ENCODE measurements around the gene CCDC146.
"Not testable (repeated sequence)": the region's sequence is repeated elsewhere in the genome, so short reads cannot be mapped to it uniquely, and the experiment has no call there.

CCDC146 gene

GRCh38 chr7:77248154-77248553 is 125.7 kb downstream of the CCDC146 start:
- no peak for DNase-seq

DNA sequence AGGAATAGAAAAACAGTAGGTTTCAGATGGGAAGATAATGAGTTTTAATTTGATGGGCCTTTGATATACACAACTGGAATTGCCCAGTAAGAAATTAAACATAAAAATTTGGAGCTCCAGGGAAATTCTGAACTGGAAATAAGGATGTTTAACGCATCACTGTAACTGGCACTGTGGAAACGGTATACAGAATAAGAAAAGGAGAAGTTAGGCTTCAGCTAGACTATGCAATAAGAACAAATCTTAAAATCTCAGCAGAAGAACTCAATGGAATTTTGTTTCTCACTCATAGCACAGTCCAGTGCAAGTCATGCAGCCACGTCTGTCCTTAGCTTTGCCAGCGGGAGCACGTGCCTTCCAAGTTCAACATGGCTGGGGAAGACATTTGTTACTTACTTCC is 130.1 kb downstream of the CCDC146 start:
- DNase-seq, result no peak

GRCh38 chr7:77253151-77253550 is 130.7 kb downstream of the CCDC146 start:
- no peak for DNase-seq

GRCh38 chr7:77254429-77254828 is 132.0 kb downstream of the CCDC146 start:
- no peak for DNase-seq

DNA sequence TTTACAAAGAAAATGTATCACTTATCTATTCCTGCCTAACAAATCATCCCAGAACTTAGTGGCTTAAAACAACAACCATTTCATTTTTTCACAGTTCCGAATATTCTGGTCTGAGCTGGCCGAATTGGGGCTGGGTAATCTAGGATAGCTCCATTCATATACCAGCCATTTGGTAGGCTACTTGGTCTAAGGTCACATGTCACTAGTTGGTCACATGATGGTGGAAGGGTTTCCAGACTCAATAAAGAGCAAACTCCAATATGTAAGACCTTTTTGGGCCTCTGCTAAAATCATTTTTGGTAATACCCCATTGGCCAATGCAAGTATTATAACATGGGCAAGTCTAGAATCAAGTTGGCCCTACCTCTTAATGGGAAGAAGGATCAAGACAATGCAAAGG is 132.5 kb downstream of the CCDC146 start:
- no peak for DNase-seq

GRCh38 chr7:77258014-77258413 is 135.6 kb downstream of the CCDC146 start:
- DNase-seq, result no peak

- no peak for DNase-seq
Measured at GRCh38 chr7:77258593-77258992, 136.2 kb downstream of the CCDC146 start.

- no peak for DNase-seq
Measured at GRCh38 chr7:77262316-77262715, 139.9 kb downstream of the CCDC146 start.

GRCh38 chr7:77265666-77266065 is 143.3 kb downstream of the CCDC146 start:
- DNase-seq, result no peak

- DNase-seq, result no peak
Measured at GRCh38 chr7:77266291-77266794, 143.9 kb downstream of the CCDC146 start.

GRCh38 chr7:77269360-77270093 is 147.1 kb downstream of the CCDC146 start:
- no peak for DNase-seq

DNA sequence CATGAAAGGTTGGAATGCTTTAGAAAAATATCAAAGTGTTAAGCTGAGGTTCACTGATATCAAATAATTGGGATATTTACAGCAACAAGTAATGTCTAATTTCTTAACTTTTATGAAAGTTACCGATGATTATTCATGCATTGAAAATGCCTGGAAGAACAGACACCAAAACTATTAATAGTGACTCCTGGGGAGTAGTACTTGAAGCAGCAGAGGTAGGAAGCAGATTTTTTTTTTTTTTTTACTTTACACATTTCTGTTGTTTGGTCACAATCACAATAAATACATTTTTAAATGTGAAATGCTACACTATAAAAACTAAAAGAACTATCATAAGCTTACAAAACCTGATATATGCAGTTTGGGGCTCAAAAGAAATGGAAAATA is 147.7 kb downstream of the CCDC146 start:
- DNase-seq, result no peak

- no peak for DNase-seq
Measured at GRCh38 chr7:77271766-77272165, 149.4 kb downstream of the CCDC146 start.

GRCh38 chr7:77275663-77276062 is 153.2 kb downstream of the CCDC146 start:
- not testable (repeated sequence) for DNase-seq

DNA sequence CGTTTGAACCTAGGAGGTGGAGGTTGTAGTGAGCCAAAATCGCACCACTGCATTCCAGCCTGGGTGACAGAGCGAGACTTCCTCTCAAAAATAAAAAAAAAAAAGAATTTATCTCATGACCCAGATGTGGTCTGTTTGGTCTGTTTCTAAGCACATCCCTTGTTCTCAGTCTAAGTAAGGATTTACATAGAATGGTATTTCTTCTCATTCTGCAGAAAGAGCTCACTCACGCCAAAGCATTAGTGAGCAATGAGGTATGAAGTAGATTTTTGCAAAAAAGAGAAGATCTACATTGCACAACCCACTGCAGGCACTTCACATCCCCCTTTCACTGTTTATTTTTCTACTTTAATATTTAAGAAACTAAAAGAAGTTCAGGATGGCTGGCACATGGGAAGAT is 153.7 kb downstream of the CCDC146 start:
- no peak for DNase-seq

GRCh38 chr7:77281780-77282478 is 159.5 kb downstream of the CCDC146 start:
- no peak for DNase-seq

DNA sequence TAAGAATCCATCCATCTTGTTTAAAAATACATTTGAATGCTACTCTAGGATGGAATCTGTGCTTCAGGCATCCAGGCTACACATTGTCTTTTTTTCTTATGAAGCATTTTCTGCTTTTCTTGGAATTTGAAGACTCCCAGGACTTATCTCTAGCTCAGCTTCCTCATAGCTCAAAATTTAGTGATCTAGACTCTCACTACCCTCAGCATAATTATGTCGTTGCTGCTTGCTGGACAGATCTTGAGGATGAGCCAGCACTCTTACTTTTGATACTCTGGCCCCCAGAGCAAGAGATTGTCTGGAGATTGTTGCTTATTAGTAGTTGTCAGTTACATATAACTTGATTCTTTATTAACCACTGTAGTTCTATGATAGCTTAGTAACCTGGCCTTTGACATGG is 160.5 kb downstream of the CCDC146 start:
- no peak for DNase-seq

- DNase-seq, result no peak
Measured at GRCh38 chr7:77284005-77284404, 161.6 kb downstream of the CCDC146 start.

- no peak for DNase-seq
Measured at GRCh38 chr7:77284616-77285015, 162.2 kb downstream of the CCDC146 start.

DNA sequence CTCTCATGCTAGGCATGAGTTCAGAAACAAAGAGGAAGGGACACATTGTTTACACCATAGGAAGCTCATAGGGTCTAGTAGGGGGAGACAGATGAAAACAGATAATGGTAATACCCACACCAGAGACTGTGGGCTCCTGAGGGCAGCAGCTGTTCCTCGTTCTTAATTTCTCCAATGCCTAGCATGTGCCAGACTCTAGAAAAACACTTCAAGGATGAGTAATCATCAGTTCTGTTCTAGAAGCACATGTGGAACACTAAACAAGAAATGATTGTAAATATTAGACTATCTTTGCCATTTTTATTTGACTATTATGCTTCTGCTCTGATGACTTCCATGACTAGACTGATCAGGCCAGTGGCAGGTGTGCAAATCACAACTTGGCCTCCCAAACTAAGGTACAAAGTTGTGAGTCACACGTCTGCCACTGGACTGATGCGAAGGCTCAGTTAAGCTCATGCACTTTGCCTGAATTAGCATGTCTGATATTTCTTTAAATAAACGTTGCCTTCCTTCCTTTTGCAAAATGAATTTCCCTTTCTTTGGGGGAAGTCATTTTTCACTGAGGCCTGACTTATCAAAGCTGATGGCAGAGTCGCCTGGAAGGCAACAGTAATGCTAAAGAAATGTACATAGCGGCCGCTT is 166.4 kb downstream of the CCDC146 start:
- no peak for DNase-seq

DNA sequence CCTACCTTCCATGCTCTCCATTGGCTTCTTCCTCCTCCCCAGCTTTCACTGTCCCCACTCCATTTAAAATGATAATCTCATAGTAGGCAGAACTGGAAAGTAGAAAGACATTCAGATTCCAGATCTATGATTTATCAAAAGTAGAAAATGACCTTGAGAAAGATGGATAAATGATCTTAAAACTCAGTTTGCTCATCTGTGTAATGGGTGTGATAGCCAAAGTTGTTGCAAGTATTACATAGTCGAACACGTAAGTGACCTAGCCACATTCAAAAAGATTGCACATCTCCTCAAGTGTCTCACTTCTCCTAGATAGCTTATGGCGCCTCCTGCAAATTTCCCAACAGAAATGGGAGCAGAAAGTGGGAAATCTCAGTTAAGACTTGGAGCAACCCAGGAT is 167.0 kb downstream of the CCDC146 start:
- DNase-seq, result no peak

- no peak for DNase-seq
Measured at GRCh38 chr7:77290425-77290824, 168.0 kb downstream of the CCDC146 start.

- no peak for DNase-seq
Measured at GRCh38 chr7:77293046-77293445, 170.6 kb downstream of the CCDC146 start.

DNA sequence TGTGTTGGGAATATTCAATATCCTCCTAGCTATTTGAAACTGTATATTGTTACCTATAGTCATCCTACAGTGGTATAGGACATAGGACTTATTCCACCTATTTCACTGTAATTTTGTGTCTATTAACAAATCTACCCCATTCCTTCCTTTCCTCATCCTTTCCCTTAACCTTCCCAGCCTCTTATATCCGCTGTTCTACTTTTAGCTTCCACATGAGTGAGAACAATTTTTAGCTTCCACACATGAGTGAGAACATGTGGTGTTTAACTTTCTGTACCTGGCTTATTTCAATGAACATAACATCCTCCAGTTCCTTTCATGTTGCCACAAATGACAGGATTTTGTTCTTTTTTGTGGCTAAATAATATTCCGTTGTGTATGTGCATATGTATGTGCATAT is 173.1 kb downstream of the CCDC146 start:
- no peak for DNase-seq

All from activated CD8-positive, alpha-beta memory T cell treated with anti-CD3 and anti-CD28 coated beads for 24 hours (primary cell).